ENCODE data around the gene DXO.

Gene DXO

DNA sequence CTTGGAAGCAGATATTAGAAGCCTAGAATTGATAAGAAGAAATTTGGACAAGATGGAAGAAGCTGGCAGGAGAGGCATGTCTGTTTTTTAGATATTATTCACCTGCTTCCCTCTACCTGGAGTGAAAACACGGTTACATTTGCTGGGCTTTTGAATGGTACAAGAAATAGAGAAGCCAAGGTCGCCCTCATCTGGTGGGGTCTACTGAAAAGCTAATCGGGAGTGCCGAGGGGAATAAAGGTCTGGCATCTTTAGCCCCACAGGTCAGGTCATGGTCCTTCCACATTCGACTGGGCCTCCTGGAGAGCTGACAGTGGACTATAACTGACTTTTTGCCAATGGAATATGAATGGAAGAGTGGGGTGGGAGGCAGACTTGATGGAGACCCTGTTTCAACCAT is 49.0 kb downstream of the DXO start:
- no peak for DNase-seq

DNA sequence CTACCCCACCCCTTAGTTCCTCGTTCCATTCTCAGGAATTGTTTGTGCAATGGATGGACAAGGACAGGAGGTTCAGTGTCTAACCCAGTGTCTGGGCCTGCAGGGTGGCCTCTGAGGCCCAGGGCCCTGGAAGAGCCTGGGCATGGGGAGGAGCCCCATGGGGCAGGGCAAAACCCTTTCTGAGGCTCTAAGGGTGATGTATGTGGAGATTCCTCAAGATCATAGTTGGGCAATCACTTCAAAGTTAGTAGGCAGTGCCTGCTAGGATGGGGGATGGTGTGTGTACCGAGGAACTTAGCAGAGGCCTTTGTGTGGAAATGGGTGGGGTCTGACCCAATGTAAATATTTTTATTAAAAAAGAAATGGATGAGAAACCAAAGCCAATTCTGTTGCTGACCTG is 51.1 kb downstream of the DXO start:
- no peak for DNase-seq
